Measurements from ENCODE around the gene DPP6. TPM values are rescaled to one million over a fixed set of nuclear protein-coding genes. Genes with fewer than 3 reads are reported as not detected.

Gene DPP6
- total and polyA plus RNA-seq, 5 donors, result 0.07 to 0.35 (median 0.11) TPM; not detected in 2

DNA sequence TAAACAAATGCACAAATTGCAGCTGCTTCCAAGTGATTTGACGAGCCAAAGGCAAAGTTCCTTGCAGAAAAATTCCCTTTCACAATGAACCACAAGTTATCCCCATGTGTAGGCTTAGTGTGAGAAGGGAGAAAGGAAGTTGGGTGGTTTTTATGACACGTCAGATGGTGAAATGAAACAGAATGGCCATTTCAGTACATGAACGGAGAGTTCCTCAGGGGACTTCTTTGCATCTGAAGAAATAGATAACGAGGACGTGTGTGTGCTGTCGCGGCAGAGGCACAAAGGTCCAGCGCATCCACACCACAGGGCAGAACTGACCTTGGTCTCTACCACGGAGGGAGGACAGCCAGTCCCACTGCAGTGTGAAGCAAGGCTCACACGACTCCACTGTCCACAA is 814.9 kb downstream of the DPP6 start:
- Histone ChIP-seq H3K27me3 (ENCODE audit: control insufficient read depth, insufficient read depth) (no peaks in the 10 kb centered on the region), H3K27ac (ENCODE audit: low read length) (no peak overlapping the region), H3K9me3 (ENCODE audit: control insufficient read depth, low read length) (no peaks in the 10 kb centered on the region), H3K4me3 (ENCODE audit: low read length) (no peak overlapping the region), H3K4me1 (ENCODE audit: control insufficient read depth, insufficient read depth, low read length) (no peaks in the 10 kb centered on the region)
- DNase-seq, result no peak
- ATAC-seq, result no peak
- intact Hi-C loops (cut with DNase I), result no loop called here
- 57% methylated on average over 10 of the region's 10 CpGs for WGBS

DNA sequence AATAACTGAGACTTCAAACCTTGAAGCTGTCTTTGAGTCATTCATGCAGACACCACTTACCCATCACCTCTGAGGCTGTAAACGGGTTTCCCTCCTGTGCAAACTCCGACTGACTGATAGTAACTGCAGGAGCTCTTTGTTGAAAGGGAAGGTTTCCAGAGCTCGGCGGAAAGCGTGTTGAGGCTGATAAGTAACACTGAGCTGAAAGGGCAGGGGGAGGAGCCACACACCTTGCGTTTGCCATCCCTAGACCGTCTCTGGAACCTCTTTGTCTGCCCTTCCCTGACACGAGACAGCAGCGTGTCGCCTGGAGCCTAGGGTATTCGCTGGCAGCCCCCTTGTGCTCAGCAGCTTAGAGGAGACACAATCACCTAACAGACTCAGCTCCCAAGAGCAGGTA is 816.7 kb downstream of the DPP6 start:
- DNase-seq, result no peak
- H3K4me3 ChIP-seq (ENCODE audit: low read length), result no peak overlapping the region
- 3% methylated on average over 11 of the region's 11 CpGs for WGBS
- no peak for ATAC-seq
- no peaks in the 10 kb centered on the region for H3K4me1 ChIP-seq (ENCODE audit: control insufficient read depth, insufficient read depth, low read length)
- intact Hi-C loops (cut with DNase I), result no loop called here
- H3K9me3 ChIP-seq (ENCODE audit: control insufficient read depth, low read length), result no peaks in the 10 kb centered on the region
- H3K27me3 ChIP-seq (ENCODE audit: control insufficient read depth, insufficient read depth), result no peaks in the 10 kb centered on the region
- no peak overlapping the region for H3K27ac ChIP-seq (ENCODE audit: low read length)

GRCh38 chr7:154869436-154869835 is 817.2 kb downstream of the DPP6 start:
- Histone ChIP-seq H3K4me3 (ENCODE audit: low read length) (no peak overlapping the region), H3K9me3 (ENCODE audit: control insufficient read depth, low read length) (no peaks in the 10 kb centered on the region), H3K27me3 (ENCODE audit: control insufficient read depth, insufficient read depth) (no peaks in the 10 kb centered on the region), H3K4me1 (ENCODE audit: control insufficient read depth, insufficient read depth, low read length) (no peaks in the 10 kb centered on the region), H3K27ac (ENCODE audit: low read length) (no peak overlapping the region)
- ATAC-seq (no peak), DNase-seq (no peak)
- intact Hi-C loops (cut with DNase I), result no loop called here
- WGBS, result 83% methylated on average over 10 of the region's 10 CpGs

DNA sequence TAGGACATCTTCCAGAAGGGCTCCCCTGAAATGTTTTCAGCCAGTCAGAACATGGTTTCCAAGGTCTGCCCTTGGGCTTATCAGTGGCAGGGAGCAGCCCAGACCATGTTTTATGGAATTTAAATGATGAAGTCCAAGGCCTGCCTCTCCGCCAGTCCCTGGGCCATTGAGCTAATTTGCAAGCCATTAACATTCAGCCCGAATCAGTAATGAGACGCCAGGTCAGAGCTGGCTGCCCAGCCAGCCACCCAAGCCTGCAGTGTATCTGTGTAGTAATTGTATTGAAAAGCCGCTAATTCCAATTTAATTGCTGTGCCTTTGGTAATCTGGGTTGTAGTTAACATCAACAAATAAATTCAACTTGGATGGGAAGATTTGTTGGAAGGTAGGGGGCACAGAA is 819.3 kb downstream of the DPP6 start:
- H3K27ac ChIP-seq (ENCODE audit: low read length), result no peak overlapping the region
- ATAC-seq (no peak), DNase-seq (no peak)
- intact Hi-C loops (cut with DNase I), result no loop called here
- no peaks in the 10 kb centered on the region for H3K9me3 ChIP-seq (ENCODE audit: control insufficient read depth, low read length)
- WGBS, result 75% methylated on average over 4 of the region's 4 CpGs
- no peaks in the 10 kb centered on the region for H3K27me3 ChIP-seq (ENCODE audit: control insufficient read depth, insufficient read depth)
- H3K4me1 ChIP-seq (ENCODE audit: control insufficient read depth, insufficient read depth, low read length), result no peaks in the 10 kb centered on the region
- no peak overlapping the region for H3K4me3 ChIP-seq (ENCODE audit: low read length)

DNA sequence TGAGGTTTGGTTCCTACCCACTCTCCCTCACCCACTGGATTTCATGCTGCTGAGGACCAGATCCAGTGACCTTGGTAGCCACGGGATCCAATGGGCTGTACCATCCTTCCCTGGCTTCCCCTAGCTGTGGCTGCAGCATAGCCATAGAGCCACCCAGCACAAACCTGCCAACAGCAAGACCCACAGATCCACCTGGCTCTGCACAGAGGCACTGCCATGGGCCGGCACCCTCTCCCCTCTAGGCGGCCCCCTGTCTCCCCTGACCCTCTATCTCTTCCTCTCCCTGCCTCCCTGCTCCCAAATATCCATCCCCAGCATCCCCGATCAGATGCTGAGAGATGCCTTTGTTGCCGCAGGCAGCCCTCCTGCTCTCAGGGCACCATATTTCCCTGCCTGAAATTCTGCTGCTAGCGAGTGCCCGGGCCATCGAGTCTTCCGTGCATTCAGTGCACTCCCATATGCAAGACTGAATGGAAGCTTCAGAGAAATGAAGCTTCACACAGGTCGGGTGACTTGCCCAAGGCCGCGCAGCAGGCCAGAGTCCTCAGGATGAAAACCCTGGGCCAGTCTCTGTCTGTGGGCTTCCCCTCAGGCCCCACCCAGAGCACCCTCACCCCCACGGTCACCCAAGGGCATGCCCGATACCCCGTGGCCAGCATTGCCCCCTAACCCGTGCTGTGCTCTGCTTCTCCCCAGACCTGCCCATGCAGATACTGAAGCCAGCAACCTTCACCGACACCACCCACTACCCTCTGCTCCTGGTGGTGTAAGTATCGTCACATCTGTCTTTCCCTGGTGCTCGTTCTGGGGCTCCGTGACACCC is 819.9 kb downstream of the DPP6 start:
- Histone ChIP-seq H3K27me3 (ENCODE audit: control insufficient read depth, insufficient read depth) (no peaks in the 10 kb centered on the region), H3K27ac (ENCODE audit: low read length) (no peak overlapping the region), H3K9me3 (ENCODE audit: control insufficient read depth, low read length) (no peaks in the 10 kb centered on the region), H3K4me3 (ENCODE audit: low read length) (no peak overlapping the region), H3K4me1 (ENCODE audit: control insufficient read depth, insufficient read depth, low read length) (no peaks in the 10 kb centered on the region)
- intact Hi-C loops (cut with DNase I), result no loop called here
- ATAC-seq (peak in 1 of 2 donors; percentile 28), DNase-seq (no peak)
- WGBS, result 84% methylated on average over 20 of the region's 20 CpGs

DNA sequence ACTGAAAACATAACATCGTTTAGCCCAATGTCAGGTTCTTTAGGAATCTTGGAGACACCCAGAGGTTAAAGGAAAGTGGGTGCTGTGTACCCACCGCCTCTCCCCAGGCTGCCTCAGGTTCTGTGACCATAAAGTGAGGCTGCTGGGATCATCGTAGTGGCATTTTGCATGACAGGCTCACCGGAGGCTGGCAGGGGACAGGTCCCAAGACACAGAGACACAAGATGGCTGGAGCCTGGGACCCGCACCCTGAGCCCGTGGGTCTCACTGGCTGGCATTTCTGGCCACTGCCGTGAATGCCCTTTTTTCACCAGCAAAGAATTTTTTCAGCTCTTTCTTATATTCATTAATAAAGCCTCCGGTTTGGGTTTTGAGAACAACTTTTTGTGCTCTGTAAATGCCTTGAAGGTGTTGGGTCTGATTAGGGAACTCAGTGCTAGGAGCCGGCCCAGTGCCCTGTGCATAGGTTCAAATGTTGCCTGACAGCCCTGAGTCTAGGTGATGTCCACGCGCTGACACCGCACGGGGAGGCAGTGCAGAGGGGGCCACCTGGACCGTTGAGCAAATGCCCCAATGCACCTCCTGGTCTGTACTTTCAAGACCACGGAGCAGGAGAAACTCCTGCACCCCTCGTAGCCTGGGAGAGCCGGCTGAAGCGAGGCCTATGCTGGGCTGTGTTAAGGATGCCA is 820.8 kb downstream of the DPP6 start:
- Histone ChIP-seq H3K27me3 (ENCODE audit: control insufficient read depth, insufficient read depth) (no peaks in the 10 kb centered on the region), H3K4me3 (ENCODE audit: low read length) (no peak overlapping the region), H3K9me3 (ENCODE audit: control insufficient read depth, low read length) (no peaks in the 10 kb centered on the region), H3K27ac (ENCODE audit: low read length) (no peak overlapping the region), H3K4me1 (ENCODE audit: control insufficient read depth, insufficient read depth, low read length) (no peaks in the 10 kb centered on the region)
- ATAC-seq (no peak), DNase-seq (no peak)
- intact Hi-C loops (cut with DNase I), result no loop called here
- WGBS, result 83% methylated on average over 18 of the region's 18 CpGs

DNA sequence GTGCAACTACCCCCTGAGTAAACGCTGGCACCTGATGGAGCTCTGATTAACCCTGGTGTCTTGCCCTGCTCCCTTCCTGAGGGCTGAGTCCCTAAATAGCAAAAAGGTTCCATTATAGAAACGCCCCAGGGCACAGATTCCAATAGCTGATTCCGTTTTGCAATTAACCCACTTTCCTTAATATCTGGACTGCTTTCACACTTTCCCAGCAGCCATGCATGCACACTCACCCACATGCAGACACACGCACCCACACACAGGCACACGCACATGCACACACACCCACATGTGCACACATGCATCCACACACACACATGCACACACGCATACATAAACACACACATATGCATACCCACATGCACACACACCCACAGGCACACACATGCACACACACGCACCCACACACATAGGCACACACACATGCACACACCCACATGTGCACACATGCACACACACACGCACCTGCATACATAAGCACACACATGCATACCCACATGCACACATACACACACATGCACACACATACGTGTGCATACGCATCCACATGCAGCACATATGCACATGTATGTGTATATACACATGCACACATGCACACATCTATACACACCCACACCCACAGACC is 821.4 kb downstream of the DPP6 start:
- no peaks in the 10 kb centered on the region for H3K27me3 ChIP-seq (ENCODE audit: control insufficient read depth, insufficient read depth)
- intact Hi-C loops (cut with DNase I), result no loop called here
- no peak overlapping the region for H3K27ac ChIP-seq (ENCODE audit: low read length)
- WGBS, result 88% methylated on average over 10 of the region's 10 CpGs
- ATAC-seq (no peak), DNase-seq (no peak)
- no peaks in the 10 kb centered on the region for H3K4me1 ChIP-seq (ENCODE audit: control insufficient read depth, insufficient read depth, low read length)
- H3K9me3 ChIP-seq (ENCODE audit: control insufficient read depth, low read length), result no peaks in the 10 kb centered on the region
- no peak overlapping the region for H3K4me3 ChIP-seq (ENCODE audit: low read length)

GRCh38 chr7:154874409-154875113 is 822.4 kb downstream of the DPP6 start:
- DNase-seq (no peak), ATAC-seq (no peak)
- WGBS, result 25% methylated on average over 10 of the region's 10 CpGs
- Histone ChIP-seq H3K4me1 (ENCODE audit: control insufficient read depth, insufficient read depth, low read length) (no peaks in the 10 kb centered on the region), H3K9me3 (ENCODE audit: control insufficient read depth, low read length) (no peaks in the 10 kb centered on the region), H3K27me3 (ENCODE audit: control insufficient read depth, insufficient read depth) (no peaks in the 10 kb centered on the region), H3K4me3 (ENCODE audit: low read length) (no peak overlapping the region), H3K27ac (ENCODE audit: low read length) (no peak overlapping the region)
- intact Hi-C loops (cut with DNase I), result no loop called here

DNA sequence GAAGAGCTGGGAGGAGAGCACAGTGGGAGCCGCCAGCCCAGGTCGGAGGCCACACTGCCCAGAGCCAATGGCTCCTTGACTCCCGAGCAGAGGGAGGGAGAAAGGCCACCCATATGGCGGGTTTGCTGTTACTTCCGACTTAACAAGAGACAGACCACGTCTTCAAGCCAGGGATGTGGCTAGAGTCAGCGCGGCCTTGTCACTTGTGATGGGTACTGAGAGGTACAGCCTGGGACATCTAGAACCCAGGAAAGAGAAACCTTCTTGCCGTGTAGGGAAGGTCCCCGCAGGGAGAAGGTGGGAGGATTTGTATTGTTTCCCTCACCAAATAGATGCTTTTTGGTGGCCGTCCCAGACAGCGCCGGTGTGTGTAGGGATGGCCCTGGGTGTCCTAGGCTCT is 823.1 kb downstream of the DPP6 start:
- ATAC-seq (no peak), DNase-seq (no peak)
- Histone ChIP-seq H3K27ac (ENCODE audit: low read length) (no peak overlapping the region), H3K27me3 (ENCODE audit: control insufficient read depth, insufficient read depth) (no peaks in the 10 kb centered on the region), H3K4me3 (ENCODE audit: low read length) (no peak overlapping the region), H3K9me3 (ENCODE audit: control insufficient read depth, low read length) (no peaks in the 10 kb centered on the region), H3K4me1 (ENCODE audit: control insufficient read depth, insufficient read depth, low read length) (no peaks in the 10 kb centered on the region)
- 82% methylated on average over 13 of the region's 13 CpGs for WGBS
- intact Hi-C loops (cut with DNase I), result no loop called here

DNA sequence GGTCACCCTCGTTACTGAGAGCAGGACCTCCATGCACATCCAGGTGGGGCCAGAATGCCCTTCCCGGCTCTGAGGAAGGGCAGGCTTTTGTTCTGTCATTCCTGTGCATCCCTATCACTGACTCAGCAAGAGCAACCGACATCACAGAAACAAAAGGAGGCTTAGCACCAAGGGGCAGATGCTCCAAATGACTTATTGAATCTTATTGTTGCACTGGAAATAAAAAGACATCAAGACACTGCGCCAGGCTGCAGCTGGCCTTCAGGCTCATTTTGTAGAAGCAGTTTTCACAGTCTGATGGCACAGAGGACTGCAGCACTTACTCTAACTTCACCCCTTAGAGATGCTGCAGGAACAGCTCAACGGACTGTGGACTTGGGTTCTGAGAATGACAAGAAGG is 824.3 kb downstream of the DPP6 start:
- H3K27me3 ChIP-seq (ENCODE audit: control insufficient read depth, insufficient read depth), result no peaks in the 10 kb centered on the region
- H3K4me1 ChIP-seq (ENCODE audit: control insufficient read depth, insufficient read depth, low read length), result no peaks in the 10 kb centered on the region
- H3K27ac ChIP-seq (ENCODE audit: low read length), result no peak overlapping the region
- WGBS, result 69% methylated on average over 5 of the region's 5 CpGs
- no peak overlapping the region for H3K4me3 ChIP-seq (ENCODE audit: low read length)
- intact Hi-C loops (cut with DNase I), result no loop called here
- no peak for DNase-seq
- no peak for ATAC-seq
- H3K9me3 ChIP-seq (ENCODE audit: control insufficient read depth, low read length), result no peaks in the 10 kb centered on the region

DNA sequence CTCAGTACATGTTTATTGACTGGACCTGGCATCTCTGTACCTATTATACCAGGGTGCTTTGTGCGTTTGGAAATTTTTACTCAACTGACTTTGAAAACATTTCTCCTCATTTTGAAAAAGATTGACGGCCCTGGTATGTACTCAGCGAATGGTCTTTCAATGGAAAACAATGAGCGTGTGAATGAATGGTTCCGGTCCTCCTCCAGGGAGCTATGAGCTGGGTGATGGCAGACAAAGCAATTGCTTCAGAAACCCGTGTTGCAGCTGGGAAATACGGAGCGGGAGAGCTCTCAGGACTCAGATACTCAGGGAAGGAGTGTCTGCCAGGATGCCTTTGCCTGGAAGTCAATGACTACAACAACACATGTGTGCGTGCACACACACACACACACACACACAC is 824.8 kb downstream of the DPP6 start:
- DNase-seq (no peak), ATAC-seq (no peak)
- intact Hi-C loops (cut with DNase I), result no loop called here
- Histone ChIP-seq H3K27me3 (ENCODE audit: control insufficient read depth, insufficient read depth) (no peaks in the 10 kb centered on the region), H3K4me1 (ENCODE audit: control insufficient read depth, insufficient read depth, low read length) (no peaks in the 10 kb centered on the region), H3K9me3 (ENCODE audit: control insufficient read depth, low read length) (no peaks in the 10 kb centered on the region), H3K4me3 (ENCODE audit: low read length) (no peak overlapping the region), H3K27ac (ENCODE audit: low read length) (no peak overlapping the region)
- 86% methylated on average over 9 of the region's 9 CpGs for WGBS
